ENCODE data around the gene TBC1D5.

DNA sequence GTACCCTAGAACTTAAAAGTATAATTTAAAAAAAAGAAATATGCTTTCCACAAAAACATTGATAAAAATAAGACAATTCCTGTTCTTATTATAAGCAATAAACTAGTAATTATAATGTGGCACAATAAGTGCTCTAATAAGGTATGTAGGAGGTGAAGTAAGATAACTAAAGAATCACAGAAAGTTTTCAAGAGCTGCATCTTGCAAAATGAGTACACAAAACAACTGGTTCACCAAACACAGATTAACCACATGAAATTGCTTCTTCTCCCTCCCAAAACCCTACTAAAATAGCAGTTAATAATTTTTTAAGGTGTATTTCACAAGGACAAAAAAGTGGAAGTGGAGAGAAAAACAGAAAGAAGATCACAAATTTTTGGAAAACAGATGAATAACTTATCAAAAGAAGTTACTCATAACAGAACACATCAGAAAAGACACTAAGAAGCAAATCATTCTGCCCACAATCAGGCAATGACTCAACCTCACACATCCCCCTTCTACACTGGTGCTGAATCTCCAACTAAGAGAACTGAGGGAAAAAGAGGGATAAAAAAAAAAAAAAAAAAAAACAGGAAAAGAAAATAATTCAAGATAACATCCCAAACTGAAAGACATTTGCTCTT is 64.2 kb downstream of the TBC1D5 start:
- TF ChIP-seq ZNF8 (CRISPR knock-in tag; IDR thresholded peaks at IDR 0.05) (no peak), RARB (CRISPR knock-in tag; IDR thresholded peaks at IDR 0.05) (no peak), ARNTL (CRISPR knock-in tag; IDR thresholded peaks at IDR 0.05; ENCODE audit: borderline replicate concordance, low read depth) (no peak), SNAI2 (CRISPR knock-in tag; IDR thresholded peaks at IDR 0.05) (no peak), ZFP3 (CRISPR knock-in tag; IDR thresholded peaks at IDR 0.05) (no peak), BACH2 (CRISPR knock-in tag; IDR thresholded peaks at IDR 0.05; ENCODE audit: borderline replicate concordance) (no peak), ISL1 (CRISPR knock-in tag; IDR thresholded peaks at IDR 0.05) (no peak)
- TF ChIP-seq, protein P1, sequence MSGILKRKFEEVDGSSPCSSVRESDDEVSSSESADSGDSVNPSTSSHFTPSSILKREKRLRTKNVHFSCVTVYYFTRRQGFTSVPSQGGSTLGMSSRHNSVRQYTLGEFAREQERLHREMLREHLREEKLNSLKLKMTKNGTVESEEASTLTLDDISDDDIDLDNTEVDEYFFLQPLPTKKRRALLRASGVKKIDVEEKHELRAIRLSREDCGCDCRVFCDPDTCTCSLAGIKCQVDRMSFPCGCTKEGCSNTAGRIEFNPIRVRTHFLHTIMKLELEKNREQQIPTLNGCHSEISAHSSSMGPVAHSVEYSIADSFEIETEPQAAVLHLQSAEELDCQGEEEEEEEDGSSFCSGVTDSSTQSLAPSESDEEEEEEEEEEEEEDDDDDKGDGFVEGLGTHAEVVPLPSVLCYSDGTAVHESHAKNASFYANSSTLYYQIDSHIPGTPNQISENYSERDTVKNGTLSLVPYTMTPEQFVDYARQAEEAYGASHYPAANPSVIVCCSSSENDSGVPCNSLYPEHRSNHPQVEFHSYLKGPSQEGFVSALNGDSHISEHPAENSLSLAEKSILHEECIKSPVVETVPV (CRISPR knock-in tag; IDR thresholded peaks at IDR 0.05) = no peak
- TF ChIP-seq, protein P2, sequence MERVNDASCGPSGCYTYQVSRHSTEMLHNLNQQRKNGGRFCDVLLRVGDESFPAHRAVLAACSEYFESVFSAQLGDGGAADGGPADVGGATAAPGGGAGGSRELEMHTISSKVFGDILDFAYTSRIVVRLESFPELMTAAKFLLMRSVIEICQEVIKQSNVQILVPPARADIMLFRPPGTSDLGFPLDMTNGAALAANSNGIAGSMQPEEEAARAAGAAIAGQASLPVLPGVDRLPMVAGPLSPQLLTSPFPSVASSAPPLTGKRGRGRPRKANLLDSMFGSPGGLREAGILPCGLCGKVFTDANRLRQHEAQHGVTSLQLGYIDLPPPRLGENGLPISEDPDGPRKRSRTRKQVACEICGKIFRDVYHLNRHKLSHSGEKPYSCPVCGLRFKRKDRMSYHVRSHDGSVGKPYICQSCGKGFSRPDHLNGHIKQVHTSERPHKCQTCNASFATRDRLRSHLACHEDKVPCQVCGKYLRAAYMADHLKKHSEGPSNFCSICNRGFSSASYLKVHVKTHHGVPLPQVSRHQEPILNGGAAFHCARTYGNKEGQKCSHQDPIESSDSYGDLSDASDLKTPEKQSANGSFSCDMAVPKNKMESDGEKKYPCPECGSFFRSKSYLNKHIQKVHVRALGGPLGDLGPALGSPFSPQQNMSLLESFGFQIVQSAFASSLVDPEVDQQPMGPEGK (CRISPR knock-in tag; IDR thresholded peaks at IDR 0.05; ENCODE audit: borderline replicate concordance) = no peak

All from SK-N-SH treated with all-trans-retinoic acid at 6 μM for 48 hours (cell line).